ENCODE data around the gene XYLT1. TPM values are rescaled to one million over a fixed set of nuclear protein-coding genes. Genes with fewer than 3 reads are reported as not detected.
A peak's percentile ranks its signal among the peaks of the same experiment; 100 is the strongest.

The XYLT1 gene
- total RNA-seq, 1 experiment from 2014 or later: 25.0 TPM

DNA sequence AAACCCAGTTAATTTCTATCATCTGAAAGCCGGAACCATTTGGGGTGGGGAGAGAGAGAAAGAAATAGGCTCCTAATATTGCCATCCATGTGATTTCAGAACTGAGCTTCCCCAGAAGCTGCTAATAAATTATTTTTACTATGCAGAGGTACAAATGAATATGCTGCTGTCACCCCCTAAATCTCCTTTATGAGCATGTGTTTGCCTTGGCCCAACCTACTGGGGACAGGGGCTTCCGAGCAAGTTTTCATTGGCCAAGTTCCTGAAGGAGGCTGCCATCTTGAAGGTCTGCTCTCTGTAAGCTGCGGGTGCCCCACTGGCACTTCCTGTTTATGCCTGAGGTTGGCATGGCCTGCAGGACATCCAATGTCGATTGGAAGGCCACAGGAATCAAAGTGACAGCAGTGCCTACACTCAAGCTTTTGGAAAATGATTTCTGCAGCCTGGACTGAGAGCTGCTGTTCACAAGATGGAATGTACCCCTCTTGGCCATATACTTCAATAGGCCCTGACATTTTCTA is 194.7 kb downstream of the XYLT1 start:
- H3K27ac Mint-ChIP-seq: no peak overlapping the region
- CTCF ChIA-PET: interaction anchor here (0.6 to 4.2 kb wide), 2 partner anchors 15 to 191 kb away, joined by 3 to 57 read pairs; no protein-coding TSS in a partner anchor
- no peak for ATAC-seq

DNA sequence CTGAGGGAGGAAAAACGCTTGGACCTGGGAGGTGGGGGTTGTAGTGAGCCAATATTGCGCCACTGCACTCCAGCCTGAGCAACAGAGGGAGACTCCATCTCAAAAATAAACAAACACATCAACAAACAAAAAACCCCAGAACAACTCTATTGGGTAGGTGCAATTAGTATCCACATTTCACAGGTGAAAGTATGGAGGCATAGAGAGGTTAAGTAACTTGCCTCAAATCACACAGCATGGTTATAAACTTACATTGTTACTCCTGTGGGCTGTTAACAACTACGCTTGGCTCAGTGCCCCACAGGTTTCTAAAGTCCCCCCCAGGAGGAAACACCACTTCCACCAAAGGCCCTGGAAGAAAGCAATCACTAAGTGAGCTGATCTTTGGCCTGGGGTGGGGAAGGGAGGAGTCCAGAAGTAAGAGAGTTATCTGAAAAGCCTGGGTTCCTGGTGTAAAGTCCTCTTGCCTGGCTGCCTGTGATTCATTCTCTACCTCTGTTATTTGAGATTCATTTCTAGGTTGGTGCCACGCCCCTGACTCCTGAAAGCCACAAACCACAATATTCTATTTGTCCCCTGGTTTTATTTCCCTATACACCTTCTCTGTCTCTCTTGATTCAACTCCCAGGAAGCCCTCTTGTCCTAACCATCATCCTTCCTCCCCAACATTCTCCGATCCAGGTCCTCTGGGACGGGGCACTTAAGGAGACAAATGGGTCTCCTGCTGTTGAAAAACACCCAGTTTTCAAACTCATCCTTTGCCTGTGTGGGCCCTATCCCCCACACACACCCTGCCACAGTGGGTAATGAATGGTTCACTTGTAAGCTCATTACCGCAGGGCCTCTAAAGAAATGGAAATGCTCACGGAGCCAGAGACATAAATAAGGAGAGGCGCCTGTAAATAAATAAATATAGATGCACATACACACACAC is 195.4 kb downstream of the XYLT1 start:
- H3K36me3 Mint-ChIP-seq: no peaks in the 10 kb centered on the region
- H3K4me1 Mint-ChIP-seq: peaks cover 28% of the 10 kb centered on the region
- TF ChIP-seq OVOL2 (CRISPR knock-in tag; IDR thresholded peaks at IDR 0.05; ENCODE audit: borderline replicate concordance) (no peak), JAZF1 (CRISPR knock-in tag; IDR thresholded peaks at IDR 0.05) (no peak), NFE2L1 (CRISPR knock-in tag; IDR thresholded peaks at IDR 0.05) (no peak), IRF2 (CRISPR knock-in tag; IDR thresholded peaks at IDR 0.05; ENCODE audit: borderline replicate concordance, low read depth) (no peak), TCF7 (CRISPR knock-in tag; IDR thresholded peaks at IDR 0.05; ENCODE audit: low read depth) (no peak), JUN (CRISPR knock-in tag; IDR thresholded peaks at IDR 0.05) (no peak), ZNF138 (CRISPR knock-in tag; conservative IDR thresholded peaks at IDR 0.05) (no peak), TP53 (CRISPR knock-in tag; IDR thresholded peaks at IDR 0.05) (no peak)
- TF ChIP-seq, protein P1, sequence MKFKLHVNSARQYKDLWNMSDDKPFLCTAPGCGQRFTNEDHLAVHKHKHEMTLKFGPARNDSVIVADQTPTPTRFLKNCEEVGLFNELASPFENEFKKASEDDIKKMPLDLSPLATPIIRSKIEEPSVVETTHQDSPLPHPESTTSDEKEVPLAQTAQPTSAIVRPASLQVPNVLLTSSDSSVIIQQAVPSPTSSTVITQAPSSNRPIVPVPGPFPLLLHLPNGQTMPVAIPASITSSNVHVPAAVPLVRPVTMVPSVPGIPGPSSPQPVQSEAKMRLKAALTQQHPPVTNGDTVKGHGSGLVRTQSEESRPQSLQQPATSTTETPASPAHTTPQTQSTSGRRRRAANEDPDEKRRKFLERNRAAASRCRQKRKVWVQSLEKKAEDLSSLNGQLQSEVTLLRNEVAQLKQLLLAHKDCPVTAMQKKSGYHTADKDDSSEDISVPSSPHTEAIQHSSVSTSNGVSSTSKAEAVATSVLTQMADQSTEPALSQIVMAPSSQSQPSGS (CRISPR knock-in tag; IDR thresholded peaks at IDR 0.05; ENCODE audit: borderline replicate concordance, low read depth): no peak
- TF ChIP-seq, protein P2, sequence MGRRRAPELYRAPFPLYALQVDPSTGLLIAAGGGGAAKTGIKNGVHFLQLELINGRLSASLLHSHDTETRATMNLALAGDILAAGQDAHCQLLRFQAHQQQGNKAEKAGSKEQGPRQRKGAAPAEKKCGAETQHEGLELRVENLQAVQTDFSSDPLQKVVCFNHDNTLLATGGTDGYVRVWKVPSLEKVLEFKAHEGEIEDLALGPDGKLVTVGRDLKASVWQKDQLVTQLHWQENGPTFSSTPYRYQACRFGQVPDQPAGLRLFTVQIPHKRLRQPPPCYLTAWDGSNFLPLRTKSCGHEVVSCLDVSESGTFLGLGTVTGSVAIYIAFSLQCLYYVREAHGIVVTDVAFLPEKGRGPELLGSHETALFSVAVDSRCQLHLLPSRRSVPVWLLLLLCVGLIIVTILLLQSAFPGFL (CRISPR knock-in tag; IDR thresholded peaks at IDR 0.05; ENCODE audit: borderline replicate concordance): no peak
- TF ChIP-seq, protein P3, sequence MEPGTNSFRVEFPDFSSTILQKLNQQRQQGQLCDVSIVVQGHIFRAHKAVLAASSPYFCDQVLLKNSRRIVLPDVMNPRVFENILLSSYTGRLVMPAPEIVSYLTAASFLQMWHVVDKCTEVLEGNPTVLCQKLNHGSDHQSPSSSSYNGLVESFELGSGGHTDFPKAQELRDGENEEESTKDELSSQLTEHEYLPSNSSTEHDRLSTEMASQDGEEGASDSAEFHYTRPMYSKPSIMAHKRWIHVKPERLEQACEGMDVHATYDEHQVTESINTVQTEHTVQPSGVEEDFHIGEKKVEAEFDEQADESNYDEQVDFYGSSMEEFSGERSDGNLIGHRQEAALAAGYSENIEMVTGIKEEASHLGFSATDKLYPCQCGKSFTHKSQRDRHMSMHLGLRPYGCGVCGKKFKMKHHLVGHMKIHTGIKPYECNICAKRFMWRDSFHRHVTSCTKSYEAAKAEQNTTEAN (CRISPR knock-in tag; IDR thresholded peaks at IDR 0.05): no peak
- ChIA-PET POLR2A (no interaction called here), CTCF (interaction anchor here (4.2 kb wide), 1 partner anchor 192 kb away, joined by 57 read pairs; no protein-coding TSS in a partner anchor)
- H3K9me3 Mint-ChIP-seq: no peaks in the 10 kb centered on the region
- DNase-seq (ENCODE audit: low spot score) (no peak), ATAC-seq (no peak)
- H3K27me3 Mint-ChIP-seq (ENCODE audit: low read depth): no peaks in the 10 kb centered on the region
- no peak overlapping the region for H3K4me3 Mint-ChIP-seq
- H3K27ac Mint-ChIP-seq: peak overlapping the region; percentile 39; the same call in 1 of the 2 replicates

More for the DNA sequence above, 194.7 kb downstream of the XYLT1 start:
- H3K27me3 Mint-ChIP-seq (ENCODE audit: low read depth): no peaks in the 10 kb centered on the region
- DNase-seq (ENCODE audit: low spot score): no peak
- H3K4me3 Mint-ChIP-seq: no peak overlapping the region
- POLR2A ChIA-PET: no interaction called here
- no peaks in the 10 kb centered on the region for H3K36me3 Mint-ChIP-seq
- H3K9me3 Mint-ChIP-seq: no peaks in the 10 kb centered on the region
- no peak for TF ChIP-seq ZNF138 (CRISPR knock-in tag; conservative IDR thresholded peaks at IDR 0.05)
- TF ChIP-seq, protein P4, sequence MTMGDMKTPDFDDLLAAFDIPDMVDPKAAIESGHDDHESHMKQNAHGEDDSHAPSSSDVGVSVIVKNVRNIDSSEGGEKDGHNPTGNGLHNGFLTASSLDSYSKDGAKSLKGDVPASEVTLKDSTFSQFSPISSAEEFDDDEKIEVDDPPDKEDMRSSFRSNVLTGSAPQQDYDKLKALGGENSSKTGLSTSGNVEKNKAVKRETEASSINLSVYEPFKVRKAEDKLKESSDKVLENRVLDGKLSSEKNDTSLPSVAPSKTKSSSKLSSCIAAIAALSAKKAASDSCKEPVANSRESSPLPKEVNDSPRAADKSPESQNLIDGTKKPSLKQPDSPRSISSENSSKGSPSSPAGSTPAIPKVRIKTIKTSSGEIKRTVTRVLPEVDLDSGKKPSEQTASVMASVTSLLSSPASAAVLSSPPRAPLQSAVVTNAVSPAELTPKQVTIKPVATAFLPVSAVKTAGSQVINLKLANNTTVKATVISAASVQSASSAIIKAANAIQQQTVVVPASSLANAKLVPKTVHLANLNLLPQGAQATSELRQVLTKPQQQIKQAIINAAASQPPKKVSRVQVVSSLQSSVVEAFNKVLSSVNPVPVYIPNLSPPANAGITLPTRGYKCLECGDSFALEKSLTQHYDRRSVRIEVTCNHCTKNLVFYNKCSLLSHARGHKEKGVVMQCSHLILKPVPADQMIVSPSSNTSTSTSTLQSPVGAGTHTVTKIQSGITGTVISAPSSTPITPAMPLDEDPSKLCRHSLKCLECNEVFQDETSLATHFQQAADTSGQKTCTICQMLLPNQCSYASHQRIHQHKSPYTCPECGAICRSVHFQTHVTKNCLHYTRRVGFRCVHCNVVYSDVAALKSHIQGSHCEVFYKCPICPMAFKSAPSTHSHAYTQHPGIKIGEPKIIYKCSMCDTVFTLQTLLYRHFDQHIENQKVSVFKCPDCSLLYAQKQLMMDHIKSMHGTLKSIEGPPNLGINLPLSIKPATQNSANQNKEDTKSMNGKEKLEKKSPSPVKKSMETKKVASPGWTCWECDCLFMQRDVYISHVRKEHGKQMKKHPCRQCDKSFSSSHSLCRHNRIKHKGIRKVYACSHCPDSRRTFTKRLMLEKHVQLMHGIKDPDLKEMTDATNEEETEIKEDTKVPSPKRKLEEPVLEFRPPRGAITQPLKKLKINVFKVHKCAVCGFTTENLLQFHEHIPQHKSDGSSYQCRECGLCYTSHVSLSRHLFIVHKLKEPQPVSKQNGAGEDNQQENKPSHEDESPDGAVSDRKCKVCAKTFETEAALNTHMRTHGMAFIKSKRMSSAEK (CRISPR knock-in tag; IDR thresholded peaks at IDR 0.05; ENCODE audit: borderline replicate concordance): no peak
- no peak for TF ChIP-seq NR1H2 (CRISPR knock-in tag; IDR thresholded peaks at IDR 0.05)
- TF ChIP-seq HMGA2 (CRISPR knock-in tag; IDR thresholded peaks at IDR 0.05): no peak
- TF ChIP-seq TP53 (CRISPR knock-in tag; IDR thresholded peaks at IDR 0.05): no peak
- no peak for TF ChIP-seq ZNF317 (CRISPR knock-in tag; IDR thresholded peaks at IDR 0.05; ENCODE audit: borderline replicate concordance, low read depth)
- no peak for TF ChIP-seq KAT7 (CRISPR knock-in tag; IDR thresholded peaks at IDR 0.05; ENCODE audit: borderline replicate concordance)
- TF ChIP-seq ZNF263 (CRISPR knock-in tag; IDR thresholded peaks at IDR 0.05; ENCODE audit: low read depth): no peak
- no peak for TF ChIP-seq JUN (CRISPR knock-in tag; IDR thresholded peaks at IDR 0.05)
- TF ChIP-seq, protein P5, sequence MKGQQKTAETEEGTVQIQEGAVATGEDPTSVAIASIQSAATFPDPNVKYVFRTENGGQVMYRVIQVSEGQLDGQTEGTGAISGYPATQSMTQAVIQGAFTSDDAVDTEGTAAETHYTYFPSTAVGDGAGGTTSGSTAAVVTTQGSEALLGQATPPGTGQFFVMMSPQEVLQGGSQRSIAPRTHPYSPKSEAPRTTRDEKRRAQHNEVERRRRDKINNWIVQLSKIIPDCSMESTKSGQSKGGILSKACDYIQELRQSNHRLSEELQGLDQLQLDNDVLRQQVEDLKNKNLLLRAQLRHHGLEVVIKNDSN (CRISPR knock-in tag; IDR thresholded peaks at IDR 0.05): no peak
- H3K4me1 Mint-ChIP-seq: peaks cover 28% of the 10 kb centered on the region
